BE2C (cell line): Measurements from ENCODE around the gene KCNK13.

Experiments
- DNase-seq: peaks from one replicate; pipeline ENCODE4 v3.0.0-alpha.2; 2020
- H3K27me3 ChIP-seq: fragments of 250-450 bp; sonication (Bioruptor Pico); 2 replicates; pipeline ENCODE4 v1.5.1; 2020; ENCODE audit warnings: mild to moderate bottlenecking
- H3K36me3 ChIP-seq: fragments of 250-450 bp; sonication (Bioruptor Pico); 2 replicates; pipeline ENCODE4 v1.5.1; 2020; ENCODE audit warnings: mild to moderate bottlenecking
- H3K4me1 ChIP-seq: fragments of 250-450 bp; sonication (Bioruptor Pico); 2 replicates; pipeline ENCODE4 v1.5.1; 2020
- H3K4me3 ChIP-seq: 2 replicates; pipeline ENCODE4 v1.5.1; 2011; ENCODE audit warnings: low read depth, low read length
- H3K9me3 ChIP-seq: fragments of 250-450 bp; sonication (Bioruptor Pico); 2 replicates; pipeline ENCODE4 v1.5.1; 2020
- CTCF ChIP-seq: IDR thresholded peaks from 2 replicates; pipeline ENCODE4 v1.5.1; 2012; ENCODE audit warnings: mild to moderate bottlenecking, low read depth, low read length

Gene KCNK13

GRCh38 chr14:90056826-90057225 is 5.0 kb upstream of the KCNK13 start:
- DNase-seq = no peak
- Histone ChIP-seq H3K36me3 (no peaks in the 10 kb centered on the region), H3K4me1 (peaks cover 4% of the 10 kb centered on the region; the same call in 1 of the 2 replicates), H3K27me3 (peaks cover 19% of the 10 kb centered on the region), H3K4me3 (no peak overlapping the region), H3K9me3 (no peaks in the 10 kb centered on the region)
- no peak for TF ChIP-seq CTCF

- DNase-seq = no peak
- TF ChIP-seq CTCF = no peak
- Histone ChIP-seq H3K9me3 (no peaks in the 10 kb centered on the region; the same call in 1 of the 2 replicates), H3K27me3 (peaks cover 40% of the 10 kb centered on the region), H3K4me1 (peaks cover 4% of the 10 kb centered on the region; the same call in 1 of the 2 replicates), H3K4me3 (no peak overlapping the region), H3K36me3 (no peaks in the 10 kb centered on the region)
These were observed 2.8 kb upstream of the KCNK13 start for GRCh38 chr14:90058876-90059458.

- peak; percentile 83 for DNase-seq
- Histone ChIP-seq H3K4me3 (peak overlapping the region; percentile 47), H3K9me3 (no peaks in the 10 kb centered on the region; the same call in 1 of the 2 replicates), H3K4me1 (peaks cover 4% of the 10 kb centered on the region; the same call in 1 of the 2 replicates), H3K36me3 (no peaks in the 10 kb centered on the region), H3K27me3 (peaks cover 40% of the 10 kb centered on the region)
- TF ChIP-seq CTCF = peak; percentile 66
These were observed 1.4 kb upstream of the KCNK13 start for GRCh38 chr14:90060312-90060964.

GRCh38 chr14:90060965-90061684 is 669 bp upstream of the KCNK13 start:
- Histone ChIP-seq H3K27me3 (peaks cover 40% of the 10 kb centered on the region), H3K4me1 (peaks cover 4% of the 10 kb centered on the region; the same call in 1 of the 2 replicates), H3K36me3 (no peaks in the 10 kb centered on the region), H3K4me3 (peak overlapping the region; percentile 47), H3K9me3 (no peaks in the 10 kb centered on the region; the same call in 1 of the 2 replicates)
- TF ChIP-seq CTCF = no peak
- peak; percentile 30 for DNase-seq

- peaks cover 4% of the 10 kb centered on the region; the same call in 1 of the 2 replicates for H3K4me1 ChIP-seq
- H3K27me3 ChIP-seq = peaks cover 40% of the 10 kb centered on the region
- no peaks in the 10 kb centered on the region; the same call in 1 of the 2 replicates for H3K9me3 ChIP-seq
- peak overlapping the region; percentile 33 for H3K4me3 ChIP-seq
- no peaks in the 10 kb centered on the region for H3K36me3 ChIP-seq
- DNase-seq = peak; percentile 43
- TF ChIP-seq CTCF = no peak
These were observed 467 bp downstream of the KCNK13 start for GRCh38 chr14:90062127-90062794.
